K562 (cell line): ENCODE measurements around the gene B3GNT7. TPM values are rescaled to one million over a fixed set of nuclear protein-coding genes. Genes with fewer than 3 reads are reported as not detected.
A peak's percentile ranks its signal among the peaks of the same experiment; 100 is the strongest.

Experiments used
- ATAC-seq: fragments of 200-7000 bp; cut with Tn5 transposase; 3 replicates; pipeline ENCODE4 v1.9.1; 2020; ENCODE audit warnings: moderate library complexity
- Bru-seq: library from RNA; stranded (reverse); fragments of 400-500 nt; gene quantifications from one replicate; lab custom pipeline; 2021; lab: Mats Ljungman, UMichigan
- BruChase-seq, 2 experiments: library from RNA; stranded (reverse); fragments of 400-500 nt; gene quantifications; one replicate each; lab custom pipeline; 2021; lab: Mats Ljungman, UMichigan
- BruUV-seq: library from RNA; stranded (reverse); fragments of 400-500 nt; replicated peaks from 2 replicates; lab custom pipeline; 2021; lab: Mats Ljungman, UMichigan
- CTCF ChIA-PET: fragments of 300-600 bp; formaldehyde crosslinking; extraction: SDS; loops from one replicate; lab custom pipeline; 2021; ENCODE audit warnings: low intra/inter-chr PET ratio; lab: Yijun Ruan, JAX
- POLR2A ChIA-PET: fragments of 300-600, 350-650 bp; sonication (Branson Sonifier 250); formaldehyde crosslinking; extraction: SDS; loops from one replicate; lab custom pipeline; 2021; ENCODE audit warnings: antibody characterized with exemption, inconsistent platforms; lab: Yijun Ruan, JAX
- DNase-seq, 4 experiments: peaks; one replicate each; pipeline versions ENCODE4 v3.0.0 to v3.0.0-alpha.2; 2011 to 2018; ENCODE audit warnings: low spot score in 3 of 4, mixed read lengths in 3 of 4; ENCODE audit errors: extremely low read depth in 1 of 4
- FAIRE-seq: peaks from 2 replicates; lab custom pipeline; 2011; peaks lifted over from hg19 to GRCh38; lab: Jason Lieb, UNC
- H2AFZ ChIP-seq: 2 replicates; pipeline ENCODE4 v1.6.0; 2011; ENCODE audit warnings: low read depth, low read length, control low read depth, inconsistent platforms
- H3K27ac ChIP-seq: fragments of 200-600 bp; 3 replicates; pipeline ENCODE4 v1.8.0; 2011; ENCODE audit warnings: low read depth, mild to moderate bottlenecking, control low read depth, inconsistent platforms, low read length, moderate library complexity, mixed read lengths; ENCODE audit errors: extremely low read depth
- H3K27me3 ChIP-seq, 2 experiments: fragments of 300-600 bp in 1 of 2; 2 replicates in 1 of 2; 3 replicates in 1 of 2; pipeline versions ENCODE4 v1.6.0 to v1.8.0; 2011; ENCODE audit warnings: inconsistent platforms in 2 of 2, low read length in 2 of 2, mild to moderate bottlenecking in 1 of 2, mixed read lengths in 1 of 2, moderate library complexity in 1 of 2; ENCODE audit not compliant: control insufficient read depth in 2 of 2, insufficient read depth in 2 of 2
- H3K36me3 ChIP-seq: fragments of 300-600 bp; 3 replicates; pipeline ENCODE4 v1.8.0; 2011; ENCODE audit warnings: mild to moderate bottlenecking, low read length, inconsistent platforms; ENCODE audit not compliant: control insufficient read depth, insufficient read depth
- H3K4me1 ChIP-seq, 2 experiments: fragments of 200-600 bp in 1 of 2; replicated peaks in 1 of 2; 2 replicates in 1 of 2; 3 replicates in 1 of 2; pipeline versions ENCODE4 v1.5.1 to v1.8.0; 2011; ENCODE audit warnings: inconsistent platforms in 2 of 2, low read length in 2 of 2, mild to moderate bottlenecking in 1 of 2, mixed read lengths in 1 of 2, moderate library complexity in 1 of 2; ENCODE audit not compliant: control insufficient read depth in 2 of 2, insufficient read depth in 2 of 2
- H3K4me2 ChIP-seq: 2 replicates; pipeline ENCODE4 v1.6.1; 2011; ENCODE audit warnings: low read length, control low read depth, inconsistent platforms, mixed read lengths; ENCODE audit not compliant: insufficient read depth
- H3K4me3 ChIP-seq: fragments of 200-600 bp; sonication (generic), shearing (Covaris generic); 2 replicates; pipeline ENCODE4 v1.5.1; 2016; ENCODE audit warnings: control low read depth, inconsistent platforms
- H3K79me2 ChIP-seq: fragments of 200-600 bp; 3 replicates; pipeline ENCODE4 v1.8.0; 2011; ENCODE audit warnings: low read length, inconsistent platforms; ENCODE audit not compliant: control insufficient read depth, insufficient read depth
- H3K9ac ChIP-seq, 2 experiments: 2 replicates each; pipeline versions ENCODE4 v1.6.0 to v1.6.1; 2011; ENCODE audit warnings: low read depth in 2 of 2, low read length in 2 of 2, control low read depth in 1 of 2, inconsistent platforms in 1 of 2, mild to moderate bottlenecking in 1 of 2, mixed read lengths in 1 of 2; ENCODE audit not compliant: insufficient read depth in 1 of 2
- H3K9me1 ChIP-seq: one replicate; pipeline ENCODE4 v1.6.0; 2011; ENCODE audit warnings: inconsistent platforms, mild to moderate bottlenecking, low read length, moderate library complexity; ENCODE audit not compliant: control insufficient read depth, insufficient read depth
- H3K9me3 ChIP-seq: replicated peaks from 2 replicates; pipeline ENCODE4 v1.5.1; 2011; ENCODE audit warnings: low read depth, low read length, inconsistent platforms; ENCODE audit not compliant: control insufficient read depth, insufficient read depth
- H4K20me1 ChIP-seq: replicated peaks from 2 replicates; pipeline ENCODE4 v1.6.1; 2011; ENCODE audit warnings: low read length, inconsistent platforms, mixed read lengths; ENCODE audit not compliant: control insufficient read depth, insufficient read depth
- ARID3A ChIP-seq: IDR thresholded peaks from 2 replicates; pipeline ENCODE4 v1.6.1; 2012; ENCODE audit warnings: low read depth, low read length, improper control_type of control experiment, borderline replicate concordance
- FOXK1 ChIP-seq: sonication (generic); formaldehyde crosslinking; IDR thresholded peaks from 2 replicates; pipeline ENCODE4 v1.8.0; 2022; ENCODE audit warnings: missing genetic modification reagents, mild to moderate bottlenecking, borderline replicate concordance
- HBP1 ChIP-seq: fragments of 450-650 bp; formaldehyde crosslinking; IDR thresholded peaks from 2 replicates; pipeline ENCODE4 v1.4.0; 2022; ENCODE audit warnings: missing genetic modification characterization
- HMG20B ChIP-seq: fragments of 250-450 bp; sonication (Bioruptor Pico); IDR thresholded peaks from 2 replicates; pipeline ENCODE4 v1.5.0; 2021; ENCODE audit warnings: mild to moderate bottlenecking
- POLR2A ChIP-seq: fragments of 450-650 bp; conservative IDR thresholded peaks from 2 replicates; pipeline ENCODE4 v1.6.1; 2016
- SMAD4 ChIP-seq: fragments of 250-450 bp; sonication (Bioruptor Pico); conservative IDR thresholded peaks from 2 replicates; pipeline ENCODE4 v1.8.0; 2021; ENCODE audit warnings: inconsistent platforms, mild to moderate bottlenecking, moderate library complexity
- TFAP4 ChIP-seq: sonication (generic); formaldehyde crosslinking; IDR thresholded peaks from 2 replicates; pipeline ENCODE4 v1.8.0; 2022; ENCODE audit warnings: missing genetic modification reagents, mild to moderate bottlenecking, moderate library complexity, borderline replicate concordance
- ZBTB9 ChIP-seq: fragments of 450-650 bp; formaldehyde crosslinking; IDR thresholded peaks from 2 replicates; pipeline ENCODE4 v1.4.0; 2020; ENCODE audit warnings: mild to moderate bottlenecking, moderate library complexity
- ZKSCAN1 ChIP-seq: fragments of 150-350 bp; IDR thresholded peaks from 2 replicates; pipeline ENCODE4 v1.6.1; 2016; ENCODE audit warnings: low read depth, low read length
- ZNF408 ChIP-seq: fragments of 250-450 bp; sonication (Bioruptor Pico); IDR thresholded peaks from 2 replicates; pipeline ENCODE4 v1.4.0; 2020; ENCODE audit warnings: low read depth, mild to moderate bottlenecking, moderate library complexity
- ZNF431 ChIP-seq: sonication (generic); formaldehyde crosslinking; IDR thresholded peaks from 2 replicates; pipeline ENCODE4 v1.8.0; 2022; ENCODE audit warnings: mild to moderate bottlenecking, missing genetic modification reagents
- WGBS: fragments of 100-300 bp; shearing (Covaris generic); methylation state at CpG from one replicate; pipeline ENCODE4 v1.1.6; 2016; ENCODE audit warnings: low coverage, mixed read lengths; ENCODE audit not compliant: insufficient coverage; ENCODE audit errors: missing lambda C conversion rate; 5-methylcytosine and 5-hydroxymethylcytosine counted together
- in situ Hi-C: fragments of 300-500 bp; cut with MboI; formaldehyde crosslinking; loops from 4 replicates; pipeline ENCODE4 v1.15.0; 2018; ENCODE audit warnings: inconsistent platforms, mixed read lengths
- intact Hi-C: fragments of 100-400 bp; cut with micrococcal nuclease; formaldehyde crosslinking; loops from 2 replicates; pipeline ENCODE4 v1.14.2; 2022
- long read RNA-seq, 3 experiments: library from polyadenylated mRNA in 2 of 3; library from RNA in 1 of 3; unstranded in 2 of 3; stranded (forward) in 1 of 3; transcript quantifications; one replicate each; pipeline ENCODE4 v2.0.0, GENCODE V29; 2019 to 2022
- polyA minus RNA-seq, 3 experiments: library from RNA; depleted of rRNA, polyadenylated mRNA; stranded (reverse); fragments of >200 nt; gene quantifications; 2 replicates each; pipeline ENCODE4 v1.2.3, GENCODE V29; 2011
- polyA plus RNA-seq, 8 experiments: library from polyadenylated mRNA; depleted of rRNA in 4 of 8; stranded (reverse) in 5 of 8; unstranded in 3 of 8; fragments of >200 nt; fragmentation: Nextera tagmentation in 2 of 8; fragmentation: Illumina TruSeq in 1 of 8; extraction: Ambion mirVana in 2 of 8; extraction: Trizol in 1 of 8; gene quantifications; 2 replicates each; pipeline versions ENCODE4 v1.2.1 to v1.2.3, GENCODE V29; 2011 to 2014; ENCODE audit warnings: inconsistent platforms in 1 of 8, missing spikeins in 1 of 8
- total RNA-seq, 7 experiments: library from RNA; depleted of rRNA in 6 of 7; stranded (reverse); fragments of >200 nt in 6 of 7; fragmentation: Illumina TruSeq in 2 of 7; extraction: Trizol in 2 of 7; gene quantifications; 2 replicates each; pipeline versions ENCODE4 v1.2.1 to v1.2.3, GENCODE V29; 2011 to 2021; ENCODE audit warnings: low replicate concordance in 1 of 7

Gene B3GNT7
- total RNA-seq (2011; cell fraction: chromatin; rRNA removed; ENCODE audit: low replicate concordance) = not detected in 2 replicates
- total RNA-seq (2011; cell fraction: nucleolus; rRNA removed) = not detected in 2 replicates
- not detected in 2 replicates for total RNA-seq (2011; cell fraction: nucleoplasm; rRNA removed)
- total RNA-seq (2014; rRNA removed) (not detected in 2 replicates), total RNA-seq (2014; rRNA removed; fragmentation: Illumina TruSeq; extraction: Trizol) (not detected in 2 replicates), total RNA-seq (2015; rRNA removed; fragmentation: Illumina TruSeq; extraction: Trizol) (not detected in 2 replicates), total RNA-seq (2021) (0.20 and 0.69 TPM in 2 replicates), polyA plus RNA-seq (2011; rRNA removed) (not detected in 2 replicates), polyA plus RNA-seq (2014; fragmentation: Illumina TruSeq; extraction: Trizol) (not detected in 2 replicates), polyA plus RNA-seq (2014; fragmentation: Nextera tagmentation; extraction: Ambion mirVana) (not detected), polyA plus RNA-seq (2014; rRNA removed) (not detected in 2 replicates), polyA minus RNA-seq (2011; rRNA and poly(A)+ RNA removed) (not detected in 2 replicates), Bru-seq, nascent RNA (not detected), BruChase-seq, experiment 1, labeled RNA remaining after a 2-hour chase (percentile 20 among the genes with signal in this experiment), BruChase-seq, experiment 2, labeled RNA remaining after a 6-hour chase (not detected)
- polyA plus RNA-seq (2011; cell fraction: cytosol; rRNA removed) = not detected in 2 replicates
- polyA plus RNA-seq (2011; cell fraction: nucleus; rRNA removed) = 0.09 TPM in 1 of 2 replicates, not detected in the other
- not detected in 2 replicates for polyA plus RNA-seq (2012)
- polyA minus RNA-seq (2011; cell fraction: cytosol; rRNA and poly(A)+ RNA removed) = not detected in 2 replicates
- polyA minus RNA-seq (2011; cell fraction: nucleus; rRNA and poly(A)+ RNA removed) = not detected in 2 replicates
- long read RNA-seq, experiment 1 = 0 reads
- long read RNA-seq, experiment 2 = 0 reads
- long read RNA-seq, experiment 3 = 0 reads

GRCh38 chr2:231395188-231396057 lies at the start of gene B3GNT7:
B3GNT7 (plus strand) TSS chr2:231395710; CDS start chr2:231395804, 94 bp downstream.
- Histone ChIP-seq H3K27me3 (peaks cover 2 to 24% of the 10 kb centered on the region in 2 experiments; a peak in 2 of 5 replicates), H3K9me3 (no peaks in the 10 kb centered on the region), H3K27ac (no peak within 1 kb of the TSS), H3K9ac (no peak within 1 kb of the TSS), H3K4me1 (peaks cover 3 to 16% of the 10 kb centered on the region in 2 experiments; a peak in 4 of 5 replicates), H3K79me2 (no peaks in the 10 kb centered on the region), H3K4me2 (no peak within 1 kb of the TSS), H3K36me3 (no peaks in the 10 kb centered on the region), H2AFZ (no peak within 1 kb of the TSS; the same call in 1 of the 2 replicates), H3K9me1 (no peaks in the 10 kb centered on the region), H4K20me1 (no peaks in the 10 kb centered on the region), H3K4me3 (no peak within 1 kb of the TSS)
- no TSS peak for BruUV-seq
- in situ Hi-C loops = no loop called here
- FAIRE-seq (no peak), ATAC-seq (no peak), DNase-seq (peak in 1 of 4 experiments; percentile 5)
- ChIA-PET POLR2A (no interaction called here), CTCF (no interaction called here)
- 37% methylated on average over 7 of the region's 95 CpGs for WGBS
- intact Hi-C loops = no loop called here
- TF ChIP-seq ZKSCAN1 = no peak
- TF ChIP-seq POLR2A = no peak
- TF ChIP-seq ZNF408 = no peak
- TF ChIP-seq ZNF431 (CRISPR knock-in tag) = no peak
- no peak for TF ChIP-seq TFAP4 (CRISPR knock-in tag)
- no peak for TF ChIP-seq SMAD4 (CRISPR knock-in tag)
- TF ChIP-seq HBP1 = no peak
- no peak for TF ChIP-seq ZBTB9 (CRISPR knock-in tag)
- no peak for TF ChIP-seq FOXK1 (CRISPR knock-in tag)
- no peak for TF ChIP-seq HMG20B (CRISPR knock-in tag)
- TF ChIP-seq ARID3A = no peak
